ENCODE results near the gene KCNN3. TPM values are rescaled to one million over a fixed set of nuclear protein-coding genes. Genes with fewer than 3 reads are reported as not detected.

Gene KCNN3
- total RNA-seq, 1 donor: not detected

DNA sequence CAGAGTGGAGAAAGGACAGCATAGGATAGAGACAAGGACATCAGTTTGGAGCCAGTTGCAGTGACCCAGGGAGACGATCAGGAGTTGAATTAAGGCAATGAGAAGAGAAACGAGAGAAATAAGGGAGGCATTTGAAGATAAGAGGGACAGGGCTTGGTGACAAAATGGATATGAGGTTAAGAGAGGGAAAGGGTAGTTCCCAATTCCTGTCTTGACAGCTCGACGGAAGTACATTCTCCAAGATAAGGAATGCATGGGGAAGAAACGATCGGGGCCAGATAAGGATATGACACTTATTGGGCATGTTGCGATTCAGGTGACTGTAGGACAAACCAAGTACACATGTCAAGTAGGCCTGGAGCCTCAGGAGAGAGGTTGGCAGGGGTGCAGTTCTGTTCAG is 18.7 kb upstream of the KCNN3 start:
- no peak for DNase-seq (ENCODE audit: low read depth)
- H3K4me3 ChIP-seq (ENCODE audit: low read depth, low read length): no peak overlapping the region
- TF ChIP-seq, protein P1, sequence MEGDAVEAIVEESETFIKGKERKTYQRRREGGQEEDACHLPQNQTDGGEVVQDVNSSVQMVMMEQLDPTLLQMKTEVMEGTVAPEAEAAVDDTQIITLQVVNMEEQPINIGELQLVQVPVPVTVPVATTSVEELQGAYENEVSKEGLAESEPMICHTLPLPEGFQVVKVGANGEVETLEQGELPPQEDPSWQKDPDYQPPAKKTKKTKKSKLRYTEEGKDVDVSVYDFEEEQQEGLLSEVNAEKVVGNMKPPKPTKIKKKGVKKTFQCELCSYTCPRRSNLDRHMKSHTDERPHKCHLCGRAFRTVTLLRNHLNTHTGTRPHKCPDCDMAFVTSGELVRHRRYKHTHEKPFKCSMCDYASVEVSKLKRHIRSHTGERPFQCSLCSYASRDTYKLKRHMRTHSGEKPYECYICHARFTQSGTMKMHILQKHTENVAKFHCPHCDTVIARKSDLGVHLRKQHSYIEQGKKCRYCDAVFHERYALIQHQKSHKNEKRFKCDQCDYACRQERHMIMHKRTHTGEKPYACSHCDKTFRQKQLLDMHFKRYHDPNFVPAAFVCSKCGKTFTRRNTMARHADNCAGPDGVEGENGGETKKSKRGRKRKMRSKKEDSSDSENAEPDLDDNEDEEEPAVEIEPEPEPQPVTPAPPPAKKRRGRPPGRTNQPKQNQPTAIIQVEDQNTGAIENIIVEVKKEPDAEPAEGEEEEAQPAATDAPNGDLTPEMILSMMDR (IDR thresholded peaks at IDR 0.05; ENCODE audit: insufficient read depth, low read depth, low read length): no peak

DNA sequence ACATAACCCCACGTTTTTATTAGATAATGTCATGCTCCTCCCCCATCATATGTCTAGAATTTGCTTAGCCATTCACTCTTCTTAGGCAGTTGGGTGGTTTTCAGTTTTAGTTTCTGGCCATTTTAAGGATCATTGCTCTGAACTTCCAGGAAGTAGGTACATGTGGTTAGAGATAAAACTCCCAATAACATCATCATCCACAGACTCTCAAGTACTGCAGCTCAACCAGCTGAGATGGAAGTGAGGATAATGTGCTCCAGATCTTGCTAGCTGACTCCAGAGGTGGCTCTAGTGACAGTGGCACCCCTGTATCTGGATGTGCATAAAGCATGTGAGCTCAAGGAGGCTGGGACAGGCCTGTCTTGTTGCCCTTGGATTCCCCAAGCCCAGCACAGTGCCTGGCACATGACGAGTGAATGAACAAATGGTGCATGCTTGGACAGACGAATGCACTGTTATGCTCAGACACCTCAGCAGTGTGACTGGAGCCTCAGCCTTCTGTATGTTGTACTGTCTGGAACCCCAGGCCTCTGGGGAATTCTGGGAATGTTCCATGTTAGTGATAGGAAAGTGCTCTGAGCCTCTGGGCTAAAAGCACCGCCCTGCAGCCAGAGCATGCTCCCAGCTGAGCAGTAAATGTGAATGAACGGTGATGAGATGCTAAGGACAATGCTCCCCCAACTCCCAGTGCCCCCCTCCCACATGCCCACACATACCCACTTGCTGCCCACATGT is 16.4 kb upstream of the KCNN3 start:
- TF ChIP-seq, protein P1 (IDR thresholded peaks at IDR 0.05; ENCODE audit: insufficient read depth, low read depth, low read length): no peak
- H3K4me3 ChIP-seq (ENCODE audit: low read depth, low read length): no peak overlapping the region
- no peak for DNase-seq (ENCODE audit: low read depth)

- no peak overlapping the region for H3K4me3 ChIP-seq (ENCODE audit: low read depth, low read length)
- TF ChIP-seq, protein P1 (IDR thresholded peaks at IDR 0.05; ENCODE audit: insufficient read depth, low read depth, low read length): no peak
- no peak for DNase-seq (ENCODE audit: low read depth)
Observed at GRCh38 chr1:154884869-154885701, 15.0 kb upstream of the KCNN3 start.

GRCh38 chr1:154883919-154884868 is 14.1 kb upstream of the KCNN3 start:
- DNase-seq (ENCODE audit: low read depth): no peak

DNA sequence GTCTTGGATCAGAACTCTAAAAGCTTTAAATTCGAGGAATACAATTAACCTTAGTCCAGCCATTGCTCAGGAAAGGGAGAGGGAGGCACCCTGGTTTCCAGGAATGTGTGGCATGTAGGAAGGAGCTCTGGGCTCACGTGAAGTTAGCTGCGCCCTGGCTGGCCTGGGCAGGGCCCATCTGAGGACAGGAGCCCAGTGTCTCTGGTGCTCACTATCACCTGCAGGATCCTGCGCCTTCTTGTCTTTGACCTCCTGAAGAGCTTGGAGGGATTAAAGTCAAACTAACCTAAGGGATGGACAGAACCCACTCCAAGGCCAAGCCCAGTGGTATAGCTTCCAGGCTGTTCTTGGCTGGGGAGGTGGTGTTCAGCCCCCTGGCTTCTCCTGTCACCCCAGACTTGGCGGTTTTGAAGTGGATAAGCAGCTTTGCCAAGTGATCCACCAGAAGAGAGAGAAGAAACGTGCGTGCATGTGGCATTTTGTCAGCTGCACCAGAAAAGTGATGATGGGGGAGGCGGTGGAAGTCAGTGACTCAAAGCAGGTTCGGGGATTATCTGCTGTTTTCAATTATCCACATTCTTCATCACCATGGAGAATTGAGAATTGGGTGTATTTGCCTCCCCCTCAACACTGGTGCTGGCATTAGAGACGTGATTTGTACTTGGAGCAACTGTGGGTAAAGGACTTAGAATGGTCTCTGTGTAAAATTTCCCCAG is 11.9 kb upstream of the KCNN3 start:
- TF ChIP-seq, protein P1 (IDR thresholded peaks at IDR 0.05; ENCODE audit: insufficient read depth, low read depth, low read length): no peak
- H3K4me3 ChIP-seq (ENCODE audit: low read depth, low read length): no peak overlapping the region
- DNase-seq (ENCODE audit: low read depth): no peak

More at GRCh38 chr1:154883919-154884868, 14.1 kb upstream of the KCNN3 start:
- no peak overlapping the region for H3K4me3 ChIP-seq (ENCODE audit: low read depth, low read length)
- TF ChIP-seq, protein P1 (IDR thresholded peaks at IDR 0.05; ENCODE audit: insufficient read depth, low read depth, low read length): no peak

- H3K4me3 ChIP-seq (ENCODE audit: low read depth, low read length): no peak overlapping the region
- TF ChIP-seq, protein P1 (IDR thresholded peaks at IDR 0.05; ENCODE audit: insufficient read depth, low read depth, low read length): no peak
- no peak for DNase-seq (ENCODE audit: low read depth)
Observed at GRCh38 chr1:154880671-154881070, 10.6 kb upstream of the KCNN3 start.
